ENCODE data around the gene GSTO1.

GRCh38 chr10:104293781-104294321 is 39.2 kb downstream of the GSTO1 start:
- no peak for TF ChIP-seq CTCF (conservative IDR thresholded peaks at IDR 0.05; ENCODE audit: low read depth in 2 of 2)
- TF ChIP-seq EZH2 (IDR thresholded peaks at IDR 0.05; ENCODE audit: low read depth, unreplicated experiment), result no peak

Measured in GM23338 (cell line).